ENCODE results near the gene LEKR1.

- TF ChIP-seq EZH2phosphoT487 (IDR thresholded peaks at IDR 0.05; ENCODE audit: borderline replicate concordance, low read depth, low read length) (no peak), CTCF (conservative IDR thresholded peaks at IDR 0.05; ENCODE audit: low read length) (no peak)
Observed at GRCh38 chr3:156792945-156793344, 33.2 kb upstream of the LEKR1 start.

Measured in OCI-LY7 (cell line).